Cardiac muscle cell (in vitro differentiated cells and primary cell): ENCODE measurements around the gene HMCES. TPM values are rescaled to one million over a fixed set of nuclear protein-coding genes. Genes with fewer than 3 reads are reported as not detected.

Experiments
- DNase-seq, 2 donors: peaks; one replicate each; pipeline versions ENCODE4 v3.0.0 to v3.0.0-alpha.2; 2010 to 2017; ENCODE audit warnings: low read depth in 1 of 2, low spot score in 1 of 2
- H3K27ac ChIP-seq: fragments of 200-600 bp; sonication (generic); 2 replicates; pipeline ENCODE4 v1.5.1; 2016
- H3K27me3 ChIP-seq: fragments of 200-600 bp; sonication (generic); 2 replicates; pipeline ENCODE4 v1.6.0; 2016; ENCODE audit warnings: control low read depth
- H3K36me3 ChIP-seq: fragments of 200-600 bp; sonication (generic); 2 replicates; pipeline ENCODE4 v1.5.1; 2016; ENCODE audit warnings: control low read depth
- H3K4me1 ChIP-seq: fragments of 200-600 bp; sonication (generic); 2 replicates; pipeline ENCODE4 v1.8.1; 2017; ENCODE audit warnings: low read depth, mild to moderate bottlenecking, mixed run types
- H3K4me3 ChIP-seq: fragments of 200-600 bp; sonication (generic); 2 replicates; pipeline ENCODE4 v1.5.1; 2016; ENCODE audit warnings: mild to moderate bottlenecking
- H3K9me3 ChIP-seq: fragments of 200-600 bp; sonication (generic); 2 replicates; pipeline ENCODE4 v1.5.1; 2017; ENCODE audit warnings: low read depth, mild to moderate bottlenecking, control low read depth
- polyA plus RNA-seq: library from polyadenylated mRNA; unstranded; fragments of >200 nt; fragmentation: Nextera tagmentation; extraction: Ambion mirVana; gene quantifications from 2 replicates; pipeline ENCODE4 v1.2.1, GENCODE V29; 2016
- total RNA-seq: library from RNA; depleted of rRNA; stranded (reverse); fragments of >200 nt; gene quantifications from 2 replicates; pipeline ENCODE4 v1.2.3, GENCODE V29; 2016
- TF ChIP-seq, protein P1 (sequence below): IDR thresholded peaks from 2 replicates; pipeline ENCODE4 v1.5.1; 2012; ENCODE audit warnings: low read depth, mild to moderate bottlenecking, low read length

Gene HMCES
- total and polyA plus RNA-seq, 2 experiments from 2014 or later, result 50.9 to 53.0 TPM

DNA sequence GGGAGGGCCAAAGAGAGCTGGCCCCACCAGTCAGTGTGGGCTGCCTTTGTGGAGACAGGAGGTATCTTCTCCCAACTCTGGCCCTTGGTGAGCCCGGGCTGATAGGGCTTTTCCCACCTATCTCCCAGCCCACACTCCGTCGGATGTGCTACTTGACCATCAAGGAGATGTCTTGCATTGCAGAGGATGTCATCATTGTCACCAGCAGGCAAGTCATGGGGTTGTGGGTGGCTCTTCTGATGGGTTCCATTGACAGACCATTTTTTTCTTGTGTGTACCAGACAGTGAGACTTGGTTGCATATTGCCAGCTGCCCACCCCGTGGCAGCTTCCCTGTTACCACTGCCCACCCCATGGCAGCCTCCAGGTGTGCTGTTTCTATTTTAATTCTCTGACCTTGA lies 25.9 kb upstream of the HMCES start:
- Histone ChIP-seq H3K9me3 (no peaks in the 10 kb centered on the region), H3K4me1 (peaks cover 3% of the 10 kb centered on the region), H3K27ac (no peak overlapping the region), H3K4me3 (no peak overlapping the region), H3K36me3 (peaks cover 47% of the 10 kb centered on the region), H3K27me3 (no peaks in the 10 kb centered on the region)
- DNase-seq, result no peak
- TF ChIP-seq, protein P1, sequence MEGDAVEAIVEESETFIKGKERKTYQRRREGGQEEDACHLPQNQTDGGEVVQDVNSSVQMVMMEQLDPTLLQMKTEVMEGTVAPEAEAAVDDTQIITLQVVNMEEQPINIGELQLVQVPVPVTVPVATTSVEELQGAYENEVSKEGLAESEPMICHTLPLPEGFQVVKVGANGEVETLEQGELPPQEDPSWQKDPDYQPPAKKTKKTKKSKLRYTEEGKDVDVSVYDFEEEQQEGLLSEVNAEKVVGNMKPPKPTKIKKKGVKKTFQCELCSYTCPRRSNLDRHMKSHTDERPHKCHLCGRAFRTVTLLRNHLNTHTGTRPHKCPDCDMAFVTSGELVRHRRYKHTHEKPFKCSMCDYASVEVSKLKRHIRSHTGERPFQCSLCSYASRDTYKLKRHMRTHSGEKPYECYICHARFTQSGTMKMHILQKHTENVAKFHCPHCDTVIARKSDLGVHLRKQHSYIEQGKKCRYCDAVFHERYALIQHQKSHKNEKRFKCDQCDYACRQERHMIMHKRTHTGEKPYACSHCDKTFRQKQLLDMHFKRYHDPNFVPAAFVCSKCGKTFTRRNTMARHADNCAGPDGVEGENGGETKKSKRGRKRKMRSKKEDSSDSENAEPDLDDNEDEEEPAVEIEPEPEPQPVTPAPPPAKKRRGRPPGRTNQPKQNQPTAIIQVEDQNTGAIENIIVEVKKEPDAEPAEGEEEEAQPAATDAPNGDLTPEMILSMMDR, result no peak

DNA sequence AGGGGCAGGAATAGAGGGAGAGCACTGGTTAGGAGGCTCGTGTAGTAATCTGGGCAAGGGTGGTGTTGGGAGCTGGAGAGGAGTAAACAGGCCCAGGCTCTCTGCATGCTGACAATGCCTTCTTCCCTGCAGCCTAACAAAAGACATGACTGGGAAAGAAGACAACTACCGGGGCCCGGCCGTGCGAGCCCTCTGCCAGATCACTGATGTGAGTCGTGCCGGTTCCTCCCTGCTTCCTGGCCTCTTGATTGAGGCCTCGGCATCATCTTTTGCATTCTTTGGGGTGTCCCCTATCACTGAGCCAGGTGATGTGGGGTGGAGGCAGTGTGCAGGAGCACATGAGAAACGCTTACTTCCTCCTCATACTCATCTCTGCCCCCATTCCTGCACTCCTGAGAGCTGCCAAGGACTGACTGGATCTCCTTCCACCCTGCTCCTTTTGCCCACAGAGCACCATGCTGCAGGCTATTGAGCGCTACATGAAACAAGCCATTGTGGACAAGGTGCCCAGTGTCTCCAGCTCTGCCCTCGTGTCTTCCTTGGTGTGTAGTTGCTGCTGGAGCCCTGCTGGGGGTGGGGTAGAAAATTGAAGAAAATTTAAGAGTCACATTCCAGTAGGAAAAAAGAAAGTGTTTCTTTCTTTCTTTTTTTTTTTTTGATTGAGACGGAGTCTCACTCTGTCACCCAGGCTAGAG lies 24.0 kb upstream of the HMCES start:
- H3K27ac ChIP-seq, result no peak overlapping the region
- TF ChIP-seq, protein P1, result no peak
- H3K27me3 ChIP-seq, result no peaks in the 10 kb centered on the region
- H3K4me3 ChIP-seq, result no peak overlapping the region
- no peak for DNase-seq
- peaks cover 55% of the 10 kb centered on the region for H3K36me3 ChIP-seq
- H3K9me3 ChIP-seq, result no peaks in the 10 kb centered on the region
- H3K4me1 ChIP-seq, result no peaks in the 10 kb centered on the region

DNA sequence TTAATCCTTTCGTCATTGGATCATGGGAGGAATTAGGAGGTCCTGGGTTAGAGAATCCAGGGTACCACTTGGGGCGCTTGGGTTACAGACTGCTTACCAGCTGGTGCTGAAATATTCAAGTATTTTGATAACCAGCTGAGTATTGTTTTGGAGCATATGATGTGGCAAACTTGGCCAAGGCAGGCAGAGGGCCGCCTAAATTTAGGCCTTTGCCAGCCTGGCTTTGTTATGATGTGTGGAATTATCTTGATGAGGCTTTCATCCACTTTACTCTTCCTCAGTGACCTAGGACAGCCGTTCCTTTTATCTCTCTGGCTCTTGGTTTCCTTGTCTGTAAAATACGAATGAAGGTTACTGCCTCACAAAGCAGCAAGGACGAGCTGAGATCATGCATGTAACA lies 22.4 kb upstream of the HMCES start:
- TF ChIP-seq, protein P1, result no peak
- H3K9me3 ChIP-seq, result no peaks in the 10 kb centered on the region
- DNase-seq, result no peak
- no peak overlapping the region for H3K4me3 ChIP-seq
- no peak overlapping the region for H3K27ac ChIP-seq
- H3K4me1 ChIP-seq, result no peaks in the 10 kb centered on the region
- H3K36me3 ChIP-seq, result peaks cover 68% of the 10 kb centered on the region
- H3K27me3 ChIP-seq, result no peaks in the 10 kb centered on the region

DNA sequence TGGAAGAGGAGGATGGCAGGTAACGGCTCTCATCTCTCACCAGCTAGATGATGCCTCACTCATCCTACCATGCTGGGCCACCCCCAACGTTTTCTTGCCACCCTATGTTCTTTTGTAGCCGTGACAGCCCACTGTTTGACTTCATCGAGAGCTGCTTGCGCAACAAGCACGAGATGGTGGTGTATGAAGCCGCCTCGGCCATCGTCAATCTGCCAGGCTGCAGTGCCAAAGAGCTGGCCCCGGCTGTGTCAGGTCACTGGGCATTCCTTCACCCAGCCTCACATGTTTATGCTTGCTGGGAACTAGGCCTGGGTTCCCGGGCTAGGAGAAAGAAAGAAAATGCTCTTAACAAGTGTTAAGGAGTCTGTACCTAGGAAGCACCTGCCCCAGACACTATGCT lies 21.1 kb upstream of the HMCES start:
- TF ChIP-seq, protein P1, result no peak
- H3K4me1 ChIP-seq, result no peaks in the 10 kb centered on the region
- H3K36me3 ChIP-seq, result peaks cover 67% of the 10 kb centered on the region
- no peak for DNase-seq
- no peak overlapping the region for H3K27ac ChIP-seq
- H3K4me3 ChIP-seq, result no peak overlapping the region
- H3K27me3 ChIP-seq, result no peaks in the 10 kb centered on the region
- no peaks in the 10 kb centered on the region for H3K9me3 ChIP-seq

DNA sequence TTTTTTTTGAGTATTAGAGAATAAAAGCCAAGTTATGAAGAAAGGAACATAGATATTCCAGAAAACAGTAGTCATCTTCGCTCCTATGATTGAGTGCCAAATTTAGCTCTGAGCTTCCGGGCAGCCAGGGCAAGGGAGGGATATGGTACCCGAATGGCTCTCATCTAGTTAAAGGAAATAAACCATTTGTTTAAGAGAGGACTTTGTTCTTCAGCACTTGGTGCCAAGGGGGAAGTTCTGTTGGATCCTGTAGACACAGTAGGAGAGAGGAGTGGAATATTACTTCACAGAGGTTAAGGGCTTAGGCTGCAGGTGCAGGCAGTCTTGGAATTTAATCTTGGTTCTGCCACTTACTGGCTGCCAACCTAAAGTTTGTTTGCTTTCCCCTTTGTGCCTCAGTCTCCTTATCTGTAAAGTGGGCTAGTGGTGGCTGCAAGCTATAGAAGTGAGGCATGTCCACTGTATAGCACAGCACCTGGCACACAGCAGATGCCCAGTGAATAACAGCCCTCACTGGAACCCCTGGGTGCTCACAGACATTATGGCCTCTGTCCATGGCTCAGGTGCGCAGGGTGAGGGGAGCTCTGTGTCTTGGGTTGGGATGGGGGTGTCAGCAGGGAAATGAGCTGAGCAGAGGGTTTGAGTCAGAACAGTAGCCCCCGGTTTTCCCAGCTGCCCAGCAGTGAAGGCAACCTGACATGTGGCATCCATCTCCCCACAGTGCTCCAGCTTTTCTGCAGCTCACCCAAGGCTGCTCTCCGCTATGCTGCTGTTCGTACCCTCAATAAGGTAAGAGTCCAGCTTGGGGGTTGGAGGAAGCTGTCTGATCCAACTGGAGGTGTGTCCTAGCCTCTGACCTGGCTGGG lies 18.8 kb upstream of the HMCES start:
- Histone ChIP-seq H3K4me3 (no peak overlapping the region), H3K27me3 (no peaks in the 10 kb centered on the region), H3K9me3 (no peaks in the 10 kb centered on the region), H3K36me3 (peaks cover 67% of the 10 kb centered on the region), H3K4me1 (no peaks in the 10 kb centered on the region), H3K27ac (no peak overlapping the region)
- no peak for DNase-seq
- TF ChIP-seq, protein P1, result no peak
